Measurements from ENCODE around the gene MARCHF2.

The MARCHF2 gene

GRCh38 chr19:8455018-8455417, 41.9 kb downstream of the MARCHF2 start:
- Histone ChIP-seq H3K4me1 (ENCODE audit: low read length) (0 out of 2 replicates have a peak, but pooled peaks cover 3% of the 10 kb centered on the region), H3K9me3 (replicated peaks; ENCODE audit: insufficient read depth, low read length) (no peaks in the 10 kb centered on the region), H2AFZ (ENCODE audit: low read length) (no peak overlapping the region), H4K20me1 (ENCODE audit: insufficient read depth, low read length) (peaks cover 95% of the 10 kb centered on the region), H3K36me3 (replicated peaks; ENCODE audit: insufficient read depth, low read length) (peaks cover 11% of the 10 kb centered on the region; the same call in 1 of the 2 replicates), H3K27ac (ENCODE audit: low read length) (no peak overlapping the region), H3K9ac (ENCODE audit: low read length) (no peak overlapping the region), H3K4me3 (ENCODE audit: low read length) (no peak overlapping the region), H3K27me3 (replicated peaks; ENCODE audit: insufficient read depth, low read length) (no peaks in the 10 kb centered on the region), H3K9me2 (replicated peaks; ENCODE audit: insufficient read depth, low read length) (no peaks in the 10 kb centered on the region), H3K4me2 (ENCODE audit: low read depth, low read length) (no peak overlapping the region), H3F3A (ENCODE audit: insufficient read depth, low read length) (no peaks in the 10 kb centered on the region), H3K79me2 (ENCODE audit: low read length) (peaks cover 99% of the 10 kb centered on the region)
- TF ChIP-seq, protein P1, sequence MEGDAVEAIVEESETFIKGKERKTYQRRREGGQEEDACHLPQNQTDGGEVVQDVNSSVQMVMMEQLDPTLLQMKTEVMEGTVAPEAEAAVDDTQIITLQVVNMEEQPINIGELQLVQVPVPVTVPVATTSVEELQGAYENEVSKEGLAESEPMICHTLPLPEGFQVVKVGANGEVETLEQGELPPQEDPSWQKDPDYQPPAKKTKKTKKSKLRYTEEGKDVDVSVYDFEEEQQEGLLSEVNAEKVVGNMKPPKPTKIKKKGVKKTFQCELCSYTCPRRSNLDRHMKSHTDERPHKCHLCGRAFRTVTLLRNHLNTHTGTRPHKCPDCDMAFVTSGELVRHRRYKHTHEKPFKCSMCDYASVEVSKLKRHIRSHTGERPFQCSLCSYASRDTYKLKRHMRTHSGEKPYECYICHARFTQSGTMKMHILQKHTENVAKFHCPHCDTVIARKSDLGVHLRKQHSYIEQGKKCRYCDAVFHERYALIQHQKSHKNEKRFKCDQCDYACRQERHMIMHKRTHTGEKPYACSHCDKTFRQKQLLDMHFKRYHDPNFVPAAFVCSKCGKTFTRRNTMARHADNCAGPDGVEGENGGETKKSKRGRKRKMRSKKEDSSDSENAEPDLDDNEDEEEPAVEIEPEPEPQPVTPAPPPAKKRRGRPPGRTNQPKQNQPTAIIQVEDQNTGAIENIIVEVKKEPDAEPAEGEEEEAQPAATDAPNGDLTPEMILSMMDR (IDR thresholded peaks at IDR 0.05; ENCODE audit: low read length): no peak
- TF ChIP-seq EZH2 (optimal IDR thresholded peaks at IDR 0.05; ENCODE audit: low read depth, low read length) (no peak), EZH2phosphoT487 (IDR thresholded peaks at IDR 0.05; ENCODE audit: low read length) (no peak)
- no peak for DNase-seq

DNA sequence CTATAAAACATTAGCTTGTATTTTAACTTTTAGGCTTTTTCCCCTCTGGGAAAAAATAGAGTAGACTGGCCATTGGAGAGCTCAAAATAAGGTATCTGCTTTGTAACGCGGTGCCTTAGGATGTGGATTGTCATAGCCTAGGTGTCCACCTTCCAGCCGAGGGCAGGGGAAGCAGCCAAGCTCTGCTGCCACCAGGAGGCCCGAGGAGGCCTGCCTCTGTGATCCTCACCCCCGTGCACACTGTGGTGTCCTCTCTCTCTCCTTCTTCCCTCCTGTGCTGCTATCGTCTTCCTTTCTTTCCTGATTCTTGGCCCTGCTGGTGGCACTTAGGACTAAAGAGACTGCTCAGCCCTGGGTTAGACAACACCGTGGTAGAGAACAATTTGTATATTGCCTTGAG, 43.0 kb downstream of the MARCHF2 start:
- no peak for DNase-seq
- Histone ChIP-seq H3K27ac (ENCODE audit: low read length) (no peak overlapping the region), H3K9me2 (replicated peaks; ENCODE audit: insufficient read depth, low read length) (no peaks in the 10 kb centered on the region), H2AFZ (ENCODE audit: low read length) (no peak overlapping the region), H3K9ac (ENCODE audit: low read length) (no peak overlapping the region), H3K36me3 (replicated peaks; ENCODE audit: insufficient read depth, low read length) (peaks cover 11% of the 10 kb centered on the region; the same call in 1 of the 2 replicates), H4K20me1 (ENCODE audit: insufficient read depth, low read length) (peaks cover 100% of the 10 kb centered on the region), H3K4me1 (ENCODE audit: low read length) (0 out of 2 replicates have a peak, but pooled peaks cover 3% of the 10 kb centered on the region), H3K4me2 (ENCODE audit: low read depth, low read length) (no peak overlapping the region), H3F3A (ENCODE audit: insufficient read depth, low read length) (no peaks in the 10 kb centered on the region), H3K4me3 (ENCODE audit: low read length) (no peak overlapping the region), H3K79me2 (ENCODE audit: low read length) (peaks cover 100% of the 10 kb centered on the region), H3K9me3 (replicated peaks; ENCODE audit: insufficient read depth, low read length) (no peaks in the 10 kb centered on the region), H3K27me3 (replicated peaks; ENCODE audit: insufficient read depth, low read length) (no peaks in the 10 kb centered on the region)
- TF ChIP-seq, protein P1 (IDR thresholded peaks at IDR 0.05; ENCODE audit: low read length): no peak
- TF ChIP-seq EZH2 (optimal IDR thresholded peaks at IDR 0.05; ENCODE audit: low read depth, low read length) (no peak), EZH2phosphoT487 (IDR thresholded peaks at IDR 0.05; ENCODE audit: low read length) (no peak)

- H3K9me3 ChIP-seq (replicated peaks; ENCODE audit: insufficient read depth, low read length): no peaks in the 10 kb centered on the region
- no peaks in the 10 kb centered on the region for H3K27me3 ChIP-seq (replicated peaks; ENCODE audit: insufficient read depth, low read length)
- no peak for TF ChIP-seq EZH2phosphoT487 (IDR thresholded peaks at IDR 0.05; ENCODE audit: low read length)
- TF ChIP-seq EZH2 (optimal IDR thresholded peaks at IDR 0.05; ENCODE audit: low read depth, low read length): no peak
- H3K27ac ChIP-seq (ENCODE audit: low read length): no peak overlapping the region
- no peak overlapping the region for H3K4me2 ChIP-seq (ENCODE audit: low read depth, low read length)
- H3K4me1 ChIP-seq (ENCODE audit: low read length): no peaks in the 10 kb centered on the region
- DNase-seq: no peak
- H2AFZ ChIP-seq (ENCODE audit: low read length): no peak overlapping the region
- H4K20me1 ChIP-seq (ENCODE audit: insufficient read depth, low read length): peaks cover 99% of the 10 kb centered on the region
- H3F3A ChIP-seq (ENCODE audit: insufficient read depth, low read length): no peaks in the 10 kb centered on the region
- H3K9ac ChIP-seq (ENCODE audit: low read length): no peak overlapping the region
- peaks cover 100% of the 10 kb centered on the region for H3K79me2 ChIP-seq (ENCODE audit: low read length)
- no peak overlapping the region for H3K4me3 ChIP-seq (ENCODE audit: low read length)
- peaks cover 11% of the 10 kb centered on the region; the same call in 1 of the 2 replicates for H3K36me3 ChIP-seq (replicated peaks; ENCODE audit: insufficient read depth, low read length)
- H3K9me2 ChIP-seq (replicated peaks; ENCODE audit: insufficient read depth, low read length): no peaks in the 10 kb centered on the region
Observed at GRCh38 chr19:8457209-8457608, 44.1 kb downstream of the MARCHF2 start.

- no peak overlapping the region for H2AFZ ChIP-seq (ENCODE audit: low read length)
- no peak overlapping the region for H3K4me2 ChIP-seq (ENCODE audit: low read depth, low read length)
Observed at GRCh38 chr19:8457827-8458226, 44.7 kb downstream of the MARCHF2 start.

More at GRCh38 chr19:8457827-8458226, 44.7 kb downstream of the MARCHF2 start:
- no peaks in the 10 kb centered on the region for H3K9me3 ChIP-seq (replicated peaks; ENCODE audit: insufficient read depth, low read length)
- H3F3A ChIP-seq (ENCODE audit: insufficient read depth, low read length): no peaks in the 10 kb centered on the region
- no peaks in the 10 kb centered on the region for H3K4me1 ChIP-seq (ENCODE audit: low read length)
- H3K79me2 ChIP-seq (ENCODE audit: low read length): peaks cover 100% of the 10 kb centered on the region
- no peak for DNase-seq
- no peaks in the 10 kb centered on the region for H3K9me2 ChIP-seq (replicated peaks; ENCODE audit: insufficient read depth, low read length)
- no peak overlapping the region for H3K4me3 ChIP-seq (ENCODE audit: low read length)
- H3K27me3 ChIP-seq (replicated peaks; ENCODE audit: insufficient read depth, low read length): no peaks in the 10 kb centered on the region
- H3K36me3 ChIP-seq (replicated peaks; ENCODE audit: insufficient read depth, low read length): peaks cover 11% of the 10 kb centered on the region; the same call in 1 of the 2 replicates
- H3K9ac ChIP-seq (ENCODE audit: low read length): no peak overlapping the region
- no peak overlapping the region for H3K27ac ChIP-seq (ENCODE audit: low read length)
- peaks cover 99% of the 10 kb centered on the region for H4K20me1 ChIP-seq (ENCODE audit: insufficient read depth, low read length)
- TF ChIP-seq EZH2phosphoT487 (IDR thresholded peaks at IDR 0.05; ENCODE audit: low read length) (no peak), EZH2 (optimal IDR thresholded peaks at IDR 0.05; ENCODE audit: low read depth, low read length) (no peak)
- TF ChIP-seq, protein P1 (IDR thresholded peaks at IDR 0.05; ENCODE audit: low read length): no peak
